CD4-positive, alpha-beta memory T cell (primary cell): ENCODE data around the gene UPF3B. TPM values are rescaled to one million over a fixed set of nuclear protein-coding genes. Genes with fewer than 3 reads are reported as not detected.

Source experiments
- CTCF ChIA-PET: fragments of 350-600 bp; sonication (Branson Sonifier 250); formaldehyde crosslinking; loops from one replicate; lab custom pipeline; 2021; ENCODE audit warnings: inconsistent platforms; ENCODE audit not compliant: partially characterized antibody; lab: Charles Lee
- POLR2A ChIA-PET: fragments of 350-600 bp; sonication (Branson Sonifier 250); formaldehyde crosslinking; loops from one replicate; lab custom pipeline; 2021; ENCODE audit not compliant: partially characterized antibody; lab: Charles Lee
- DNase-seq, 5 donors: peaks; one replicate each; pipeline versions ENCODE4 v3.0.0 to v3.0.0-alpha.2; 2020 to 2022; ENCODE audit warnings: mixed read lengths in 1 of 5
- H3K27ac ChIP-seq: one replicate; pipeline ENCODE4 v1.7.0; 2013; ENCODE audit warnings: low read depth, low read length
- H3K27me3 ChIP-seq: 2 replicates; pipeline ENCODE4 v1.7.0; 2013; ENCODE audit warnings: mild to moderate bottlenecking, low read length, moderate library complexity; ENCODE audit not compliant: insufficient read depth
- H3K36me3 ChIP-seq: 2 replicates; pipeline ENCODE4 v1.7.0; 2013; ENCODE audit warnings: mild to moderate bottlenecking, low read length, moderate library complexity; ENCODE audit not compliant: insufficient read depth
- H3K4me1 ChIP-seq: 2 replicates; pipeline ENCODE4 v1.7.0; 2013; ENCODE audit warnings: mild to moderate bottlenecking, low read length, moderate library complexity; ENCODE audit not compliant: insufficient read depth
- H3K4me3 ChIP-seq, 2 donors: one replicate each; pipeline ENCODE4 v1.7.0; 2013; ENCODE audit warnings: low read length in 2 of 2, mild to moderate bottlenecking in 1 of 2
- H3K9me3 ChIP-seq, 2 donors: one replicate each; pipeline ENCODE4 v1.7.0; 2013; ENCODE audit warnings: low read length in 2 of 2, control low read depth in 1 of 2; ENCODE audit not compliant: control insufficient read depth in 1 of 2
- H3K27ac Mint-ChIP-seq, 7 donors: one replicate each; pipeline ENCODE4 v1.8.0; 2020 to 2021; ENCODE audit warnings: mixed read lengths in 7 of 7, mild to moderate bottlenecking in 6 of 7, inconsistent platforms in 3 of 7, moderate library complexity in 3 of 7
- H3K27me3 Mint-ChIP-seq, 2 donors: one replicate each; pipeline ENCODE4 v1.8.0; 2020 to 2021; ENCODE audit warnings: mixed read lengths in 2 of 2
- H3K36me3 Mint-ChIP-seq, 2 donors: one replicate each; pipeline ENCODE4 v1.8.0; 2020 to 2021; ENCODE audit warnings: mixed read lengths in 2 of 2, inconsistent platforms in 1 of 2, mild to moderate bottlenecking in 1 of 2
- H3K4me1 Mint-ChIP-seq, 4 donors: one replicate each; pipeline ENCODE4 v1.8.0; 2020 to 2021; ENCODE audit warnings: mixed read lengths in 4 of 4, mild to moderate bottlenecking in 1 of 4
- H3K4me3 Mint-ChIP-seq, 8 donors: one replicate each; pipeline ENCODE4 v1.8.0; 2020 to 2021; ENCODE audit warnings: mixed read lengths in 8 of 8, mild to moderate bottlenecking in 7 of 8, moderate library complexity in 6 of 8, inconsistent platforms in 3 of 8
- H3K9me3 Mint-ChIP-seq, 8 donors: one replicate each; pipeline ENCODE4 v1.8.0; 2020 to 2021; ENCODE audit warnings: mixed read lengths in 8 of 8, mild to moderate bottlenecking in 5 of 8, inconsistent platforms in 3 of 8, moderate library complexity in 1 of 8
- intact Hi-C: fragments of 100-400 bp; cut with micrococcal nuclease; formaldehyde crosslinking; loops from one replicate; pipeline ENCODE4 v1.15.1; 2023
- polyA plus RNA-seq, 2 donors: library from polyadenylated mRNA; unstranded; fragments of 300-500 nt; fragmentation: Illumina TruSeq; gene quantifications; one replicate each; pipeline ENCODE4 v1.2.3, GENCODE V29; 2021
- total RNA-seq, 2 experiments: library from RNA; stranded (reverse); gene quantifications; one replicate each; pipeline ENCODE4 v1.2.3, GENCODE V29; 2021

The UPF3B gene
- total and polyA plus RNA-seq, 4 experiments from 2014 or later = 3.9 to 12.1 (median 9.4) TPM

- Mint-ChIP-seq H3K27me3 (peaks cover 0 to 1% of the 10 kb centered on the region in 2 donors), H3K9me3 (no peaks in the 10 kb centered on the region), H3K4me1 (peaks cover 3 to 18% (median 7%) of the 10 kb centered on the region in 4 donors), H3K4me3 (peak overlapping the region in 7 of 8 donors; percentile 17 to 71 (median 64)), H3K27ac (no peak overlapping the region), H3K36me3 (no peaks in the 10 kb centered on the region)
- ChIA-PET CTCF (interaction anchor here (0.6 to 3.0 kb wide), 20 partner anchors 9 to 488 kb away, joined by 3 to 16 read pairs (median 3); partner anchors contain the start of genes NKRF, RPL39 and SEPTIN6), POLR2A (interaction anchor here (0.6 to 3.0 kb wide), 6 partner anchors 17 to 1405 kb away, joined by 3 to 17 read pairs (median 4); partner anchors contain the start of genes NDUFA1, RNF113A, RPL39 and UBE2A)
- DNase-seq = peak; percentile 40 to 54 (median 50)
- H3K27me3 ChIP-seq = no peaks in the 10 kb centered on the region
- H3K9me3 ChIP-seq = no peaks in the 10 kb centered on the region
- no peak overlapping the region for H3K27ac ChIP-seq
- peaks cover 9% of the 10 kb centered on the region for H3K4me1 ChIP-seq
- H3K4me3 ChIP-seq = peak overlapping the region in 1 of 2 donors; percentile 27
- intact Hi-C loops = loop anchor here (1.0 to 5.0 kb wide), 3 partner anchors 17 to 372 kb away; partner anchors contain the start of genes NDUFA1, RNF113A and UPF3B
- no peaks in the 10 kb centered on the region for H3K36me3 ChIP-seq
These were observed 35.1 kb upstream of the UPF3B start for GRCh38 chrX:119887721-119888425.

DNA sequence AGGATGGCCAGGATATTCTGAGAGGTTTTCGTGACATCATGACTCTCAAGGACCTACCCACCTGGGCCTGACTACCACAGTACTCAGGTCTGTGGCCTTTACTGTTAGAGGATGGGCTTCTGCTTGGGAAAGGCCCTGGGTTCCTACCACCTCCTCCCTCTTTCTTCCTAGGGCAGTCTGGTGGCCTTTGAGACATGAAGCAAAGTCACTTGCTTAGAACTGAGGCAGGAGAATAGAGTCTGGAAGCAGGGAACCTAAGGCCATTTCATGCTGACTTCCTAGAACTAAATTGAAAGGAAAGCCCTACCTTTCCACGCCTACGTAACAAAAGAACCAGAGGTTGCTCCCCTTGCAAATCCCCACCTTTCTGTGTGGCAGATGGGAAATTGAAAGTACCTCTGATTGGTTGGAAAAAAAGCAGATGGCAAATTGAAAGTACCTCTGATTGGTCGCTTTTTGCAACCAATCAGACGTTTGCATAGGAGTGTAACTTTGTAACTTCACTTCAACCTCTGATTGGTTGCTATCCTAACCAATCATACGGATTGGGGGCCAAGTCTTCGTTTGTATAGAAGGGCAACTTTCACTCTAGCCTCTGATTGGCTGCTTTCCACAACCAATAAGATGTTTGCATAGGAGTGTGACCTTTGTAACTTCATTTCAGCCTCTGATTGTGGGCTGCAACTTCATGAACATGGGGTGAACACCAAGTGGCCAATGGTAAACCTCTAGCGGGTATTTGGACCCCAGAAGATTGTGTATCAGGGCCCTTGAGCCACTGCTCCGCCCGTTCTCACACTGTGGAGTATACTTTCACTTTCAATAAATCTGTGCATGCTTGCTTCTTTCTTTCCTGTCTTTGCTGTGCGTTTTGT lies 33.0 kb upstream of the UPF3B start:
- Histone ChIP-seq H3K4me3 (peak overlapping the region in 1 of 2 donors; percentile 28), H3K27ac (no peak overlapping the region), H3K27me3 (no peaks in the 10 kb centered on the region), H3K36me3 (no peaks in the 10 kb centered on the region), H3K4me1 (peaks cover 9% of the 10 kb centered on the region), H3K9me3 (no peaks in the 10 kb centered on the region)
- Mint-ChIP-seq H3K27me3 (no peaks in the 10 kb centered on the region), H3K4me3 (peak overlapping the region; percentile 41 to 74 (median 68)), H3K9me3 (no peaks in the 10 kb centered on the region), H3K36me3 (peaks cover 0 to under 1% of the 10 kb centered on the region in 2 donors), H3K27ac (peak overlapping the region; percentile 15 to 74 (median 59)), H3K4me1 (peaks cover 4 to 21% (median 10%) of the 10 kb centered on the region in 4 donors)
- intact Hi-C loops = loop anchor here (2.0 to 5.0 kb wide), 2 partner anchors 15 to 33 kb away; partner anchors contain the start of genes NDUFA1, RNF113A and UPF3B
- ChIA-PET CTCF (interaction anchor here (0.7 to 3.0 kb wide), 2 partner anchors 7 to 101 kb away, joined by 3 to 16 read pairs; no protein-coding TSS in a partner anchor), POLR2A (no interaction called here)
- peak; percentile 40 to 59 (median 47) for DNase-seq

GRCh38 chrX:119880552-119881437 lies 28.0 kb upstream of the UPF3B start:
- no peaks in the 10 kb centered on the region for H3K36me3 ChIP-seq
- H3K9me3 ChIP-seq = no peaks in the 10 kb centered on the region
- POLR2A ChIA-PET = interaction anchor here (0.9 to 1.1 kb wide), 3 partner anchors 9 to 89 kb away, joined by 3 to 5 read pairs (median 4); partner anchors contain the start of genes NDUFA1, RNF113A, RPL39 and UPF3B
- CTCF ChIA-PET = interaction anchor here (0.9 to 2.9 kb wide), 4 partner anchors 10 to 364 kb away, joined by 3 to 11 read pairs (median 8); partner anchors contain the start of genes RNF113A and RPL39
- peaks cover 9 to 16% (median 15%) of the 10 kb centered on the region in 4 donors for H3K4me1 Mint-ChIP-seq
- peak; percentile 35 to 51 (median 49) for DNase-seq
- peaks cover 0 to 13% of the 10 kb centered on the region in 2 donors for H3K36me3 Mint-ChIP-seq
- H3K27ac Mint-ChIP-seq = peak overlapping the region in 6 of 7 donors; percentile 71 to 84 (median 78)
- H3K27me3 Mint-ChIP-seq = no peaks in the 10 kb centered on the region
- H3K27ac ChIP-seq = peak overlapping the region; percentile 15
- H3K27me3 ChIP-seq = no peaks in the 10 kb centered on the region
- H3K4me3 ChIP-seq = no peak overlapping the region
- intact Hi-C loops = loop anchor here (2.0 kb wide), 1 partner anchor 90 kb away; the partner anchor contains the start of gene RPL39
- H3K4me1 ChIP-seq = peaks cover 10% of the 10 kb centered on the region
- no peak overlapping the region for H3K4me3 Mint-ChIP-seq
- peaks cover 0 to 1% (median 0%) of the 10 kb centered on the region in 8 donors for H3K9me3 Mint-ChIP-seq

DNA sequence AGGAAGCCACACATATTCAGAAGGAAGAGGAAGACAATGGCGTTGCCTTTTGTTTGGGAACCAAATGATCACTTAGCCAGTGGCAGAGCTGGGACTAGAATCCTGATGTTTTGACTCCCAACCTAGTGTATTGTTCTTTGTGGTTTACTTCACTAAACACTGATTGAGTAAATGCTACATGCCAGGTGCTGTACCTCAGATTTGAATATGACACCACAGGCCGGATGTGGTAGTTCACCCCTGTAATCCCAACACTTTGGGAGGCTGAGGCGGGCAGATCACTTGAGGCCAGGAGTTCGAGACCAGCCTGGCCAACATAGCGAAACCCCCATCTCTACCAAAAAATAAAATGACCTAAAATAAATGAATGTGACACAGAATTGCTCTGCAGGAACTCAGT lies 27.3 kb upstream of the UPF3B start:
- Histone ChIP-seq H3K4me1 (peaks cover 11% of the 10 kb centered on the region), H3K27me3 (no peaks in the 10 kb centered on the region), H3K9me3 (no peaks in the 10 kb centered on the region), H3K36me3 (no peaks in the 10 kb centered on the region), H3K4me3 (no peak overlapping the region), H3K27ac (no peak overlapping the region)
- H3K9me3 Mint-ChIP-seq = peaks cover 0 to 1% (median 0%) of the 10 kb centered on the region in 8 donors
- POLR2A ChIA-PET = interaction anchor here (1.0 to 1.9 kb wide), 3 partner anchors 9 to 88 kb away, joined by 3 to 20 read pairs (median 4); partner anchors contain the start of genes NDUFA1, RNF113A, RPL39 and UPF3B
- H3K4me1 Mint-ChIP-seq = peaks cover 9 to 15% (median 15%) of the 10 kb centered on the region in 4 donors
- H3K36me3 Mint-ChIP-seq = peaks cover 0 to 13% of the 10 kb centered on the region in 2 donors
- no peak overlapping the region for H3K4me3 Mint-ChIP-seq
- no peaks in the 10 kb centered on the region for H3K27me3 Mint-ChIP-seq
- peak overlapping the region in 6 of 7 donors; percentile 2 to 84 (median 74) for H3K27ac Mint-ChIP-seq
- intact Hi-C loops = loop anchor here (2.0 kb wide), 1 partner anchor 89 kb away; the partner anchor contains the start of gene RPL39
- DNase-seq = peak in 3 of 5 donors; percentile 17 to 25 (median 23)
- CTCF ChIA-PET = interaction anchor here (0.9 to 2.9 kb wide), 4 partner anchors 9 to 363 kb away, joined by 3 to 11 read pairs (median 8); partner anchors contain the start of genes RNF113A and RPL39

GRCh38 chrX:119878740-119879139 lies 26.0 kb upstream of the UPF3B start:
- Mint-ChIP-seq H3K27me3 (no peaks in the 10 kb centered on the region), H3K27ac (peak overlapping the region in 2 of 7 donors; percentile 13 to 31), H3K4me3 (no peak overlapping the region), H3K36me3 (peaks cover 2 to 16% of the 10 kb centered on the region in 2 donors), H3K9me3 (peaks cover 0 to 1% (median 0%) of the 10 kb centered on the region in 8 donors), H3K4me1 (peaks cover 9 to 15% (median 15%) of the 10 kb centered on the region in 4 donors)
- POLR2A ChIA-PET = interaction anchor here (0.6 to 1.9 kb wide), 3 partner anchors 26 to 87 kb away, joined by 3 to 20 read pairs (median 4); partner anchors contain the start of genes RPL39 and UPF3B
- Histone ChIP-seq H3K27me3 (no peaks in the 10 kb centered on the region), H3K9me3 (no peaks in the 10 kb centered on the region), H3K4me3 (no peak overlapping the region), H3K27ac (no peak overlapping the region), H3K4me1 (peaks cover 14% of the 10 kb centered on the region), H3K36me3 (no peaks in the 10 kb centered on the region)
- CTCF ChIA-PET = interaction anchor here (0.9 to 2.9 kb wide), 4 partner anchors 8 to 87 kb away, joined by 3 to 16 read pairs (median 11); partner anchors contain the start of genes RNF113A and RPL39
- intact Hi-C loops = no loop called here
- no peak for DNase-seq
